Mesothelial cell of epicardium (in vitro differentiated cells): Measurements from ENCODE around the gene APEH. TPM values are rescaled to one million over a fixed set of nuclear protein-coding genes. Genes with fewer than 3 reads are reported as not detected.

ENCODE experiments used
- DNase-seq, 2 experiments: peaks; one replicate each; pipeline ENCODE4 v3.0.0; 2021; ENCODE audit warnings: low spot score in 2 of 2; ENCODE audit not compliant: unreplicated experiment in 2 of 2
- H3K27ac Mint-ChIP-seq: 2 replicates; pipeline ENCODE4 v1.8.0; 2021; ENCODE audit warnings: mixed read lengths
- H3K27me3 Mint-ChIP-seq: 2 replicates; pipeline ENCODE4 v1.8.0; 2021; ENCODE audit warnings: low read depth, mixed read lengths
- H3K36me3 Mint-ChIP-seq: 2 replicates; pipeline ENCODE4 v1.8.0; 2021; ENCODE audit warnings: mixed read lengths
- H3K4me1 Mint-ChIP-seq: 2 replicates; pipeline ENCODE4 v1.8.0; 2021; ENCODE audit warnings: mixed read lengths
- H3K4me3 Mint-ChIP-seq: 2 replicates; pipeline ENCODE4 v1.8.0; 2021; ENCODE audit warnings: mild to moderate bottlenecking, moderate library complexity, mixed read lengths
- H3K9me3 Mint-ChIP-seq: 2 replicates; pipeline ENCODE4 v1.8.0; 2021; ENCODE audit warnings: mixed read lengths
- CTCF ChIP-seq: fragments of 200-600 bp; sonication (generic); IDR thresholded peaks from one replicate; pipeline ENCODE4 v1.5.0; 2021; ENCODE audit warnings: antibody characterized with exemption; ENCODE audit not compliant: unreplicated experiment
- total RNA-seq: library from RNA; stranded (reverse); gene quantifications from 3 replicates; pipeline ENCODE4 v1.2.1, GENCODE V29; 2021

The APEH gene
- total RNA-seq, 1 donor from 2014 or later = 111 TPM

- H3K4me3 Mint-ChIP-seq = no peak overlapping the region
- DNase-seq = no peak
- no peaks in the 10 kb centered on the region for H3K4me1 Mint-ChIP-seq
- no peak for TF ChIP-seq CTCF
- no peaks in the 10 kb centered on the region for H3K27me3 Mint-ChIP-seq
- H3K9me3 Mint-ChIP-seq = no peaks in the 10 kb centered on the region
- H3K27ac Mint-ChIP-seq = no peak overlapping the region
- peaks cover 7% of the 10 kb centered on the region for H3K36me3 Mint-ChIP-seq
These were observed 31.3 kb downstream of the APEH start for GRCh38 chr3:49705390-49705960.

- no peak for DNase-seq
- Mint-ChIP-seq H3K9me3 (no peaks in the 10 kb centered on the region), H3K27me3 (no peaks in the 10 kb centered on the region), H3K4me1 (no peaks in the 10 kb centered on the region), H3K4me3 (no peak overlapping the region), H3K27ac (no peak overlapping the region), H3K36me3 (peaks cover 7% of the 10 kb centered on the region)
- no peak for TF ChIP-seq CTCF
These were observed 32.4 kb downstream of the APEH start for GRCh38 chr3:49706456-49707112.

GRCh38 chr3:49707113-49707480 is 32.9 kb downstream of the APEH start:
- TF ChIP-seq CTCF = no peak
- DNase-seq = no peak
- Mint-ChIP-seq H3K36me3 (peaks cover 7% of the 10 kb centered on the region), H3K9me3 (no peaks in the 10 kb centered on the region), H3K4me3 (no peak overlapping the region), H3K27ac (no peak overlapping the region), H3K27me3 (no peaks in the 10 kb centered on the region), H3K4me1 (no peaks in the 10 kb centered on the region)

- no peak for TF ChIP-seq CTCF
- Mint-ChIP-seq H3K4me1 (no peaks in the 10 kb centered on the region), H3K36me3 (peaks cover 5% of the 10 kb centered on the region), H3K27me3 (no peaks in the 10 kb centered on the region), H3K9me3 (no peaks in the 10 kb centered on the region), H3K4me3 (no peak overlapping the region), H3K27ac (no peak overlapping the region)
- DNase-seq = no peak
These were observed 35.7 kb downstream of the APEH start for GRCh38 chr3:49709852-49710251.

- Mint-ChIP-seq H3K27me3 (no peaks in the 10 kb centered on the region), H3K9me3 (no peaks in the 10 kb centered on the region), H3K27ac (no peak overlapping the region), H3K36me3 (peaks cover 5% of the 10 kb centered on the region), H3K4me3 (no peak overlapping the region), H3K4me1 (no peaks in the 10 kb centered on the region)
- TF ChIP-seq CTCF = no peak
- DNase-seq = no peak
These were observed 37.3 kb downstream of the APEH start for GRCh38 chr3:49711489-49711888.
